ENCODE data around the gene TOP3A. TPM values are rescaled to one million over a fixed set of nuclear protein-coding genes. Genes with fewer than 3 reads are reported as not detected.

The TOP3A gene
- total and polyA plus RNA-seq, 2 of the 4 experiments (the other 2 are of a cell fraction), result 13.4 to 21.3 TPM

DNA sequence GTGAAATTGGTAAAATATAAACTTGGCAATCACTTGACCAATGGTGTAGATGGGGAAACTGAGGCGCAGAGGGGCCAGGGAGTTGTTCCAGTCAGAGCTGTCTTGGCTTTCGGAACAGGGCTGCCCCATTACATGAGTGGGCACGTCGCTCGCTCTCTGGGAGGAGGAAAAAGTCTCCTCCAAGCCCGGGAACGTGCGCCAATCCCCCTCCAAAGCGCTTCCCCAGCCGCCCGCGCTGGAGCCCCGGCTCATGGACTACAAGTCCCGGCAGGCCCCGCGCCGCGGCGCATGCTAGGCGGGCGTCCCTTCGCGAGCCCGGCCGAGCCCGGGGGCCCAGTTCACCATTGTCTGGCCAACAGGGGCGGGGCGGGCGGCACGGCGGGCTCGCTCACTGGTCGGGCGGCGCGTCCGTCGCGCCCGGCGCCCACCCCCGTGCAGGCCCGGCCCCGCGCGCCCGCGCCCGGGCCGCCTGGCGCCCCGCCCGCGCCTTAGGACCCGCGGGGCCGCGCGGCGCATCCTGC lies 89.6 kb downstream of the TOP3A start, which contains the start of gene LLGL1:
Gene LLGL1, plus strand, starts transcription at position 515 of the 521 bp plus-strand sequence. CDS start 48 bp downstream, outside the sequence.
- peak within 1 kb of the TSS; percentile 96 for H2AFZ ChIP-seq (replicated peaks; ENCODE audit: low read length, poor library complexity)
- H3K27ac ChIP-seq (ENCODE audit: insufficient read depth, low read length), result peak within 1 kb of the TSS; percentile 71
- H4K91ac ChIP-seq (ENCODE audit: insufficient read depth, low read depth, low read length), result peak within 1 kb of the TSS; percentile 77
- peak within 1 kb of the TSS; percentile 66 for H3K18ac ChIP-seq (ENCODE audit: low read depth, low read length)
- H3K4me3 ChIP-seq (ENCODE audit: insufficient read depth, low read depth, low read length), result peak within 1 kb of the TSS; percentile 75
- peak within 1 kb of the TSS; percentile 86 for H3K9ac ChIP-seq (ENCODE audit: low read depth, low read length)
- peaks cover 16 to 48% of the 10 kb centered on the region in 2 experiments for H3K79me1 ChIP-seq (ENCODE audit: low read depth in 1 of 2, low read length in 2 of 2)
- H3K27me3 ChIP-seq (ENCODE audit: control insufficient read depth, insufficient read depth, low read length), result no peaks in the 10 kb centered on the region
- WGBS, 2 experiments (ENCODE audit: extremely low coverage in 2 of 2, insufficient read length in 1 of 2), result 0% methylated on average over 4 of the region's 60 CpGs; no CpG with 5 or more reads in 1 of the 2 experiments
- no peaks in the 10 kb centered on the region for H3K36me3 ChIP-seq (ENCODE audit: control insufficient read depth, insufficient read depth, low read length)
- peak within 1 kb of the TSS; percentile 95 to 98 for H4K8ac ChIP-seq (ENCODE audit: low read depth in 2 of 2, low read length in 2 of 2)
- in situ Hi-C loops (cut with MboI; ENCODE audit: low sequenced_read_pairs), result no loop called here
- H3K4me2 ChIP-seq (ENCODE audit: low read depth, low read length), result peak within 1 kb of the TSS; percentile 95
- H2BK5ac ChIP-seq (ENCODE audit: low read depth, low read length, poor library complexity, severe bottlenecking), result peak within 1 kb of the TSS; percentile 52
- peaks cover 36% of the 10 kb centered on the region for H4K20me1 ChIP-seq (ENCODE audit: insufficient read depth, low read length)
- DNase-seq (peak; percentile 93), ATAC-seq (ENCODE audit: low read depth) (peak; percentile 95)
- TF ChIP-seq RFX5 (IDR thresholded peaks at IDR 0.05; ENCODE audit: low read depth, low read length) (no peak), SMC3 (IDR thresholded peaks at IDR 0.05; ENCODE audit: low read depth, low read length) (no peak), BHLHE40 (IDR thresholded peaks at IDR 0.05; ENCODE audit: low read depth, low read length) (no peak), RAD21 (IDR thresholded peaks at IDR 0.05; ENCODE audit: low read length) (no peak), CEBPB (IDR thresholded peaks at IDR 0.05; ENCODE audit: low read depth, low read length) (no peak), NFE2L2 (IDR thresholded peaks at IDR 0.05; ENCODE audit: low read depth, low read length) (no peak), CHD1 (IDR thresholded peaks at IDR 0.05; ENCODE audit: low read depth, low read length) (no peak), POLR2A (IDR thresholded peaks at IDR 0.05; ENCODE audit: low read depth, low read length) (no peak), MAZ (IDR thresholded peaks at IDR 0.05; ENCODE audit: borderline replicate concordance, low read depth, low read length) (0 out of 2 replicates have a peak, but pooled peaks have one; percentile 68), MXI1 (IDR thresholded peaks at IDR 0.05; ENCODE audit: borderline replicate concordance, low read depth, low read length) (0 out of 2 replicates have a peak, but pooled peaks have one; percentile 46)
- TF ChIP-seq, protein P1, sequence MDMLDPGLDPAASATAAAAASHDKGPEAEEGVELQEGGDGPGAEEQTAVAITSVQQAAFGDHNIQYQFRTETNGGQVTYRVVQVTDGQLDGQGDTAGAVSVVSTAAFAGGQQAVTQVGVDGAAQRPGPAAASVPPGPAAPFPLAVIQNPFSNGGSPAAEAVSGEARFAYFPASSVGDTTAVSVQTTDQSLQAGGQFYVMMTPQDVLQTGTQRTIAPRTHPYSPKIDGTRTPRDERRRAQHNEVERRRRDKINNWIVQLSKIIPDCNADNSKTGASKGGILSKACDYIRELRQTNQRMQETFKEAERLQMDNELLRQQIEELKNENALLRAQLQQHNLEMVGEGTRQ (IDR thresholded peaks at IDR 0.05; ENCODE audit: low read depth, low read length), result no peak
- TF ChIP-seq, protein P2, sequence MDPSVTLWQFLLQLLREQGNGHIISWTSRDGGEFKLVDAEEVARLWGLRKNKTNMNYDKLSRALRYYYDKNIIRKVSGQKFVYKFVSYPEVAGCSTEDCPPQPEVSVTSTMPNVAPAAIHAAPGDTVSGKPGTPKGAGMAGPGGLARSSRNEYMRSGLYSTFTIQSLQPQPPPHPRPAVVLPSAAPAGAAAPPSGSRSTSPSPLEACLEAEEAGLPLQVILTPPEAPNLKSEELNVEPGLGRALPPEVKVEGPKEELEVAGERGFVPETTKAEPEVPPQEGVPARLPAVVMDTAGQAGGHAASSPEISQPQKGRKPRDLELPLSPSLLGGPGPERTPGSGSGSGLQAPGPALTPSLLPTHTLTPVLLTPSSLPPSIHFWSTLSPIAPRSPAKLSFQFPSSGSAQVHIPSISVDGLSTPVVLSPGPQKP (IDR thresholded peaks at IDR 0.05; ENCODE audit: borderline replicate concordance, low read depth, low read length), result no peak
- H2BK15ac ChIP-seq (ENCODE audit: low read depth, low read length), result peak within 1 kb of the TSS; percentile 63; the same call in 1 of the 3 replicates
- peaks cover 23% of the 10 kb centered on the region for H3K4me1 ChIP-seq (ENCODE audit: control insufficient read depth, insufficient read depth, low read length)
- H2AK9ac ChIP-seq (replicated peaks; ENCODE audit: low read depth, low read length, poor library complexity), result peak within 1 kb of the TSS; percentile 98
- peak within 1 kb of the TSS; percentile 46; the same call in 1 of the 2 replicates for H2BK20ac ChIP-seq (ENCODE audit: low read depth, low read length)
- POLR2A ChIA-PET (ENCODE audit: unreplicated experiment), result no interaction called here
- dilution Hi-C loops (cut with HindIII; ENCODE audit: low sequenced_read_pairs, unreplicated experiment), result no loop called here
- BruUV-seq (replicated peaks), result no TSS peak
- peaks cover 25% of the 10 kb centered on the region for H3K9me1 ChIP-seq (ENCODE audit: insufficient read depth, low read length)
- intact Hi-C loops (cut with micrococcal nuclease), result loop anchor here (2.0 kb wide), 1 partner anchor 34 kb away; the partner anchor contains the start of gene FLII
- peak within 1 kb of the TSS; percentile 92 for H4K5ac ChIP-seq (ENCODE audit: low read depth, low read length)
- peak within 1 kb of the TSS; percentile 82 for H3K23ac ChIP-seq (ENCODE audit: low read depth, low read length)
- H2BK120ac ChIP-seq (ENCODE audit: low read depth, low read length), result peak within 1 kb of the TSS; percentile 82; the same call in 1 of the 2 replicates
- H3K9me3 ChIP-seq (ENCODE audit: control insufficient read depth, insufficient read depth, low read length), result no peaks in the 10 kb centered on the region
- H3K56ac ChIP-seq (ENCODE audit: extremely low read depth, insufficient read depth, low read length), result peak within 1 kb of the TSS; percentile 74
- H3K4ac ChIP-seq (ENCODE audit: low read depth, low read length), result peak within 1 kb of the TSS; percentile 87
- peak within 1 kb of the TSS; percentile 90 for H3K14ac ChIP-seq (replicated peaks; ENCODE audit: low read depth, low read length)
- CTCF ChIA-PET, result no interaction called here
- peak within 1 kb of the TSS; percentile 80 for H2AK5ac ChIP-seq (ENCODE audit: low read depth, low read length)

Data from IMR-90 (cell line).